Esophagus squamous epithelium (tissue), 5 donors: Measurements from ENCODE around the gene EEF1A2. TPM values are rescaled to one million over a fixed set of nuclear protein-coding genes. Genes with fewer than 3 reads are reported as not detected.

Experiments
- DNase-seq: peaks from one replicate; lab custom pipeline; 2025; lab: John Stamatoyannopoulos, UW
- H3K27ac ChIP-seq, 4 donors: fragments of 200-600 bp; sonication (generic); one replicate each; pipeline ENCODE4 v1.5.1; 2016 to 2019; ENCODE audit warnings: mild to moderate bottlenecking in 1 of 4
- H3K27me3 ChIP-seq, 4 donors: fragments of 200-600 bp; sonication (generic); 1 replicate in 3 of 4; 2 replicates in 1 of 4; pipeline versions ENCODE4 v1.5.1 to v1.6.0; 2017 to 2021; ENCODE audit warnings: antibody characterized with exemption in 1 of 4
- H3K36me3 ChIP-seq, 3 donors: fragments of 200-600 bp; sonication (generic); one replicate each; pipeline ENCODE4 v1.5.1; 2016 to 2019
- H3K4me1 ChIP-seq, 3 donors: fragments of 200-600 bp; sonication (generic); one replicate each; pipeline ENCODE4 v1.5.1; 2017 to 2019
- H3K4me3 ChIP-seq, 4 donors: fragments of 200-600 bp; sonication (generic); 1 replicate in 3 of 4; 2 replicates in 1 of 4; pipeline ENCODE4 v1.5.1; 2016 to 2019; ENCODE audit warnings: mild to moderate bottlenecking in 2 of 4, moderate library complexity in 1 of 4
- H3K9me3 ChIP-seq, 3 donors: fragments of 200-600 bp; sonication (generic); one replicate each; pipeline ENCODE4 v1.5.1; 2016 to 2019
- POLR2A ChIP-seq, 4 donors: fragments of 450-650 bp; IDR thresholded peaks; one replicate each; pipeline ENCODE4 v1.6.1; 2017; ENCODE audit warnings: antibody characterized with exemption in 4 of 4, mild to moderate bottlenecking in 4 of 4, moderate library complexity in 3 of 4
- WGBS, 2 donors: methylation state at CpG; one replicate each; pipeline ENCODE4 v1.1.5; 2018; 5-methylcytosine and 5-hydroxymethylcytosine counted together
- intact Hi-C: fragments of 100-400 bp; cut with DNase I; formaldehyde crosslinking; loops from one replicate; pipeline ENCODE4 v1.15.0; 2022
- total RNA-seq, 4 donors: library from RNA; depleted of rRNA; stranded (reverse); fragments of >200 nt; gene quantifications; one replicate each; pipeline ENCODE4 v1.1.0, GENCODE V29; 2016
- TF ChIP-seq, protein P1 (sequence below), 6 experiments: fragments of 450-650 bp in 4 of 6; fragments of 200-600 bp in 2 of 6; sonication (generic) in 2 of 6; IDR thresholded peaks; one replicate each; pipeline ENCODE4 v1.5.1; 2016 to 2019; ENCODE audit warnings: antibody characterized with exemption in 6 of 6, mild to moderate bottlenecking in 4 of 6, moderate library complexity in 4 of 6
- donor health status: DM: yes; HTN: yes; CAD: no.

The EEF1A2 gene
- total RNA-seq, 4 donors from 2014 or later, result 0.44 to 3.1 (median 1.9) TPM

DNA sequence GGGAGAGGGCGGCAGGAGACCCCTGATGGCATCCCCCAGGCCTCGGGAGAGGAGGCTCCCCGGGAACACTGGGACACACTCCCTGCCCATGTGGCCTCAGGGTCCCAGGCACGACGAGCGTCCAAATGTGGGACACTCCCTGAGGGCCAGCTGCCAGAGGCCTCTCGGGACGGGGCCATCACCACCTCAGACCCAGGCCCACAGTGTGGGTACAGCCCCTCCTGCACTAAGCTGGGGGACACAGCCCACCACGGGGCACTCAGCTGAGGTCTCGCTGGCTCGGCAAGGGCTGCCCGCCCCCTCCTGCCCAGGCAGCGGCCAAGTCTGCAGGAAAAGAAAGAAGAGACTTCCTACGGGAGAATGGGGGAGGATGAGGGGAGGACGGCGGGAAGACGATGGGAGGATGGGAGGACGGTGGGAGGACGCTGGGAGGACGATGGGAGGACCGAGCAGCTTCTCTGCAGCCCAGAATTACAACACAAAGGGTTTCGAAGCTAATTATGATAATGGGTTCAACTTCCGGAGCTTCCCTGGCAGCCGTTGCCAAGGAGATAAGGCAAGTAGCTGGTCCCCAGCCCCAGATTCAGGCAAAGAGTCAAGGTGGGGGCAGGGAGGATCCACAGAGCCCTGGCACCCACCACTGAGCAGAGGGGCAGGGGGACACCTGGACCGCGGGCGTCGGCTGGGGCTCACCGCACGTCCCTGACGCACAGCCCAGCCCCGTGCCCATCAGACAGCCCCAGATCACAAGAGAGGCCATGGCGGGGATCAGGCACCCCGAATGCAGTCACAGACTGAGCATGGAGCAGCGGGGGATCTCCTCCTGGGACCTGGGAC, 43.9 kb downstream of the EEF1A2 start:
- no peaks in the 10 kb centered on the region for H3K9me3 ChIP-seq
- no peak overlapping the region for H3K4me3 ChIP-seq
- no peak for TF ChIP-seq POLR2A (IDR thresholded peaks at IDR 0.05)
- TF ChIP-seq, protein P1, sequence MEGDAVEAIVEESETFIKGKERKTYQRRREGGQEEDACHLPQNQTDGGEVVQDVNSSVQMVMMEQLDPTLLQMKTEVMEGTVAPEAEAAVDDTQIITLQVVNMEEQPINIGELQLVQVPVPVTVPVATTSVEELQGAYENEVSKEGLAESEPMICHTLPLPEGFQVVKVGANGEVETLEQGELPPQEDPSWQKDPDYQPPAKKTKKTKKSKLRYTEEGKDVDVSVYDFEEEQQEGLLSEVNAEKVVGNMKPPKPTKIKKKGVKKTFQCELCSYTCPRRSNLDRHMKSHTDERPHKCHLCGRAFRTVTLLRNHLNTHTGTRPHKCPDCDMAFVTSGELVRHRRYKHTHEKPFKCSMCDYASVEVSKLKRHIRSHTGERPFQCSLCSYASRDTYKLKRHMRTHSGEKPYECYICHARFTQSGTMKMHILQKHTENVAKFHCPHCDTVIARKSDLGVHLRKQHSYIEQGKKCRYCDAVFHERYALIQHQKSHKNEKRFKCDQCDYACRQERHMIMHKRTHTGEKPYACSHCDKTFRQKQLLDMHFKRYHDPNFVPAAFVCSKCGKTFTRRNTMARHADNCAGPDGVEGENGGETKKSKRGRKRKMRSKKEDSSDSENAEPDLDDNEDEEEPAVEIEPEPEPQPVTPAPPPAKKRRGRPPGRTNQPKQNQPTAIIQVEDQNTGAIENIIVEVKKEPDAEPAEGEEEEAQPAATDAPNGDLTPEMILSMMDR (IDR thresholded peaks at IDR 0.05), result no peak
- WGBS, 2 donors, result 29 to 39% methylated on average over 16 to 22 of the region's 35 CpGs
- H3K4me1 ChIP-seq, result peaks cover 0 to 23% (median 3%) of the 10 kb centered on the region in 3 donors
- H3K36me3 ChIP-seq, result no peaks in the 10 kb centered on the region
- intact Hi-C loops, result no loop called here
- peaks cover 0 to 96% (median 2%) of the 10 kb centered on the region in 4 donors for H3K27me3 ChIP-seq
- no peak overlapping the region for H3K27ac ChIP-seq
- no peak for DNase-seq

DNA sequence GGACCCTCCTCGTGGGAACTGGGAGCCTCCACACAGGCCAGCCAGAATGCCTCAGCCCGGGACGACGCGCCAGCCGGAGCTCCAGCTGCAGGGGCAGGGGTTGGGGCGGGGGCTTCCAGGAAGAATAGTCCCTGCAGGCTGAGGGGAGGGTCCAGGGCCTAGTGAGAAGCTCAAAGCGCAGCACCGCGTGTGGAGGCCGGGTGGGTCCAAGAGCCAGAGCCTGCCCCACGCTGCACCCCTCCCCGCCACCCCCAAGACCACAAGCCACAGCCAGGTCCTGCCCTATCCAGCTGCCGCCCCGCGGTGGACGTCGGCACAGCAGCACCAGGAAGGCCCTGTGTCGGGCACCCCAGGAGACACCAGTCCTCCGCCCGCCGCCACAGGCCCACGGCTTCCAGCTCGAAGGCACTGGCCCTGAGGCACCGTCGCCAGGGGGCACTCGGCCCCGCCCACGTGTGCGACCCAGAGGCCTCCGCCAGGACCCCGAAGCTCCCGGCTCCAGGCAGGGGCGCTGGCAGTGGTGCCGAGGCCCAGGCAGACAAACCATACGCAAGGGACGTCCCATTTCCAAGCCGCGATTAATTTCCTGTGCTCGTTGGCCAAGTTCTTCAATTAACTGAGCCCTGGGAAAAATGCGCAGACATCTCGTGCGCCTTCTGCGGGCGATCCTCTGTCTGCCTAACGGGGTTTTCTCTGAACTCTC, 45.9 kb downstream of the EEF1A2 start:
- H3K9me3 ChIP-seq, result no peaks in the 10 kb centered on the region
- H3K4me3 ChIP-seq, result no peak overlapping the region
- DNase-seq, result no peak
- no peaks in the 10 kb centered on the region for H3K36me3 ChIP-seq
- peaks cover 0 to 23% (median 3%) of the 10 kb centered on the region in 3 donors for H3K4me1 ChIP-seq
- peaks cover 0 to 98% (median 3%) of the 10 kb centered on the region in 4 donors for H3K27me3 ChIP-seq
- TF ChIP-seq POLR2A (IDR thresholded peaks at IDR 0.05), result no peak
- TF ChIP-seq, protein P1 (IDR thresholded peaks at IDR 0.05), result no peak
- WGBS, 2 donors, result 48 to 59% methylated on average over 6 to 18 of the region's 46 CpGs
- intact Hi-C loops, result no loop called here
- no peak overlapping the region for H3K27ac ChIP-seq

DNA sequence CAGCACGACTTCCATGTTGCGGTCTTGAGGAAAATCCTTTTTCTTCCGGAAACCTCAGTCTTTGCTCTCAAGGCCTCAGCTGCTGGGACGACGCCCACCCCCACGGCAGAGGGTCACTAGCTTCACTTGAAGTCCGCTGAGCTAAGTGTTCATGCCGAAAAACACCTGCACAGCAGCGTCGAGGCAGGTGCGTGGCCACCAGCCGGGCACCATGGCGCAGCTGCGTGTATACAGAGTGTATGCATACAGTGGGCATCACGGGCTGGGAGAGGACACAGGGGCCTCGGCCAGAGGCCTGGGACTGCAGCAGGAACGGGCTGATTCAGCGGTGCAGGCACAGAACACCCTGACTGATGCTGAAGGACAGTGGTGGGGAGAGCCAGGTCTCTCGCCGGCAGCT, 46.5 kb downstream of the EEF1A2 start:
- no peak for DNase-seq
- intact Hi-C loops, result no loop called here
- H3K27ac ChIP-seq, result no peak overlapping the region
- TF ChIP-seq, protein P1 (IDR thresholded peaks at IDR 0.05), result no peak
- TF ChIP-seq POLR2A (IDR thresholded peaks at IDR 0.05), result no peak
- 80 to 84% methylated on average over 1 to 6 of the region's 20 CpGs for WGBS, 2 donors
- no peaks in the 10 kb centered on the region for H3K9me3 ChIP-seq
- no peaks in the 10 kb centered on the region for H3K36me3 ChIP-seq
- H3K4me3 ChIP-seq, result no peak overlapping the region
- peaks cover 0 to 98% (median 3%) of the 10 kb centered on the region in 4 donors for H3K27me3 ChIP-seq
- peaks cover 0 to 17% (median 3%) of the 10 kb centered on the region in 3 donors for H3K4me1 ChIP-seq

DNA sequence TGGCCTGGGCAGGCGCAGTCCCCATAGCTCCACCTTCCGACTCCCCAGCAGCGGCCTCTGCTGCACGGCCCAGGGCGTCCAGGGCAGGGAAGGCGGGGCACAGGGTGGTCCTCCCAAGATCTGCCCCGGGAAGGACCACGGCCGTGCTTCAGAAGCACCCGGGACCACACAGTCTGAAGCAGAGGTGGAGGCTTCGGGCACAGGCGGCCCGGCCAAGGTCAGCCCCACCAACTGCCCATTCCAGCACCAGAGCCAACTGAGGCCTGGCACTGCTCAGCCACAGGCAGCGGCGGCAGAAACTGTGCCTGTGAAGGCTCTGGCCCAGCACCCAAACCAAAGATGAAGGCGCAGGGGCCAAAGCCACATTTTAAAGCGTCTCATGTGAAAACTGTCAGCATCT, 47.1 kb downstream of the EEF1A2 start:
- no peaks in the 10 kb centered on the region for H3K36me3 ChIP-seq
- H3K4me3 ChIP-seq, result no peak overlapping the region
- H3K27ac ChIP-seq, result no peak overlapping the region
- intact Hi-C loops, result no loop called here
- no peak for TF ChIP-seq POLR2A (IDR thresholded peaks at IDR 0.05)
- TF ChIP-seq, protein P1 (IDR thresholded peaks at IDR 0.05), result no peak
- H3K27me3 ChIP-seq, result peaks cover 0 to 98% (median 3%) of the 10 kb centered on the region in 4 donors
- H3K9me3 ChIP-seq, result no peaks in the 10 kb centered on the region
- 98% methylated on average over 4 of the region's 17 CpGs; no CpG with 5 or more reads in 1 of the 2 donors for WGBS, 2 donors
- H3K4me1 ChIP-seq, result peaks cover 0 to 12% (median 3%) of the 10 kb centered on the region in 3 donors
- DNase-seq, result no peak
